ENCODE data around the gene AIDA. TPM values are rescaled to one million over a fixed set of nuclear protein-coding genes. Genes with fewer than 3 reads are reported as not detected.

Gene AIDA
- total RNA-seq, 4 donors from 2014 or later: 48.2 to 61.9 (median 52.7) TPM

DNA sequence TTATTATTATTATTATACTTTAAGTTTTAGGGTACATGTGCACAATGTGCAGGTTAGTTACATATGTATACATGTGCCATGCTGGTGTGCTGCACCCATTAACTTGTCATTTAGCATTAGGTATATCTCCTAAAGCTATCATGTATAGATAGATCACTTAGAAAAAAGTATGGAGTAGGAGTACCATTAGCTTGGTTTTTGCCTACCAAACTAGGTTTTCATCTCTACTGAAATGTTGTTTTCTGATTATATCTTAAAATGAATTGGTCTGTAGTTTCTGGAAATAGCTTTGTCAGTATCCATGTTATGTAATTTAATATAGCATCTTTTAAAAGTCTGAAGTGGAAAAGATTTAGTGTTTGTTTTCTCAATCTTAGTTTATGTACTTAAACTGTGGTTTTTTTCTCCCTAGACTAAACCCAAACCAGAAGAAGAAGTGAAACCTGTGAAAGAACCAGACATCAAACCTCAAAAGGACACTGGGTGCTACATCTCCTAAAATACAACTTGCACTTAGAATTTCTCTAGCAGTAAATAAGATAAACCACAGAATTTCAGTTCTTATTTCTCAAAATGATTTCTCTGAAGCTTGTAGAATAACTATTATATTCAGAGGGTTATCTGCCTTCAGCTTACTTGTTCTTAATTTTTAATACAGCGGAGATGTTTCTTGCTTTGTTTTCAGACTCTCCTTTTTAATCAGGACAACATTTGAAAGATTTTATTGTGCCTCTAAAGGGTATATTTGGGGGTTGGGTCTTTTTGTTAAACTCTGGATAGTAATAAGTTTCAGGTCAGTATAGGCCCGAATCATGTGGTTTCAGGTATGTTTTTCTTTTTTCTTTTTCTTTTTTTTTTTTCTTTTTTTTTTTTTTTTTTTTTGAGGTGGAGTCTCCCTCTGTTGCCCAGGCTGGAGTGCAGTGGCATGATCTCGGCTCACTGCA is 20.2 kb upstream of the AIDA start:
- no peak for DNase-seq
- intact Hi-C loops (cut with DNase I): no loop called here
- no peaks in the 10 kb centered on the region for H3K9me3 ChIP-seq
- H3K36me3 ChIP-seq: peaks cover 62 to 63% of the 10 kb centered on the region in 2 donors
- H3K27me3 ChIP-seq: no peaks in the 10 kb centered on the region
- H3K4me1 ChIP-seq: no peaks in the 10 kb centered on the region
- no peak overlapping the region for H3K27ac ChIP-seq
- TF ChIP-seq POLR2A (IDR thresholded peaks at IDR 0.05): no peak
- TF ChIP-seq CTCF (IDR thresholded peaks at IDR 0.05): no peak
- WGBS, 2 donors: 93 to 94% methylated on average over 3 of the region's 3 CpGs
- H3K4me3 ChIP-seq (replicated peaks in 1 of 3): no peak overlapping the region

- WGBS, 2 donors: 93% methylated on average over 1 of the region's 1 CpG
- Histone ChIP-seq H3K4me3 (replicated peaks in 1 of 3) (no peak overlapping the region), H3K36me3 (peaks cover 75 to 79% of the 10 kb centered on the region in 2 donors), H3K27ac (no peak overlapping the region), H3K9me3 (no peaks in the 10 kb centered on the region), H3K27me3 (no peaks in the 10 kb centered on the region), H3K4me1 (no peaks in the 10 kb centered on the region)
- no peak for DNase-seq
- no peak for TF ChIP-seq POLR2A (IDR thresholded peaks at IDR 0.05)
- TF ChIP-seq CTCF (IDR thresholded peaks at IDR 0.05): no peak
- intact Hi-C loops (cut with DNase I): no loop called here
Measured at GRCh38 chr1:222730866-222731265, 18.6 kb upstream of the AIDA start.

- TF ChIP-seq POLR2A (IDR thresholded peaks at IDR 0.05) (no peak), CTCF (IDR thresholded peaks at IDR 0.05) (no peak)
- H3K36me3 ChIP-seq: peaks cover 86 to 88% of the 10 kb centered on the region in 2 donors
- no peak for DNase-seq
Measured at GRCh38 chr1:222728746-222729145, 16.5 kb upstream of the AIDA start.

GRCh38 chr1:222716393-222716792 is 4.1 kb upstream of the AIDA start:
- TF ChIP-seq POLR2A (IDR thresholded peaks at IDR 0.05) (no peak), CTCF (IDR thresholded peaks at IDR 0.05) (no peak)
- H3K4me1 ChIP-seq: peaks cover 0 to 7% of the 10 kb centered on the region in 2 donors
- H3K27me3 ChIP-seq: no peaks in the 10 kb centered on the region
- intact Hi-C loops (cut with DNase I): no loop called here
- no peak for DNase-seq
- H3K27ac ChIP-seq: no peak overlapping the region
- no peak overlapping the region for H3K4me3 ChIP-seq (replicated peaks in 1 of 3)
- H3K36me3 ChIP-seq: peaks cover 25 to 31% of the 10 kb centered on the region in 2 donors
- 95 to 97% methylated on average over 2 of the region's 2 CpGs for WGBS, 2 donors
- H3K9me3 ChIP-seq: no peaks in the 10 kb centered on the region

More at GRCh38 chr1:222728746-222729145, 16.5 kb upstream of the AIDA start:
- no peaks in the 10 kb centered on the region for H3K4me1 ChIP-seq
- 82 to 90% methylated on average over 1 of the region's 1 CpG for WGBS, 2 donors
- no peaks in the 10 kb centered on the region for H3K9me3 ChIP-seq
- H3K27ac ChIP-seq: no peak overlapping the region
- intact Hi-C loops (cut with DNase I): no loop called here
- H3K27me3 ChIP-seq: no peaks in the 10 kb centered on the region
- H3K4me3 ChIP-seq (replicated peaks in 1 of 3): no peak overlapping the region

All from thyroid gland (tissue), 4 donors.